ENCODE data around the gene INPP5D.

The INPP5D gene

GRCh38 chr2:233209533-233210171 is 149.5 kb downstream of the INPP5D start:
- no peak for DNase-seq
- TF ChIP-seq POLR2A (IDR thresholded peaks at IDR 0.05; ENCODE audit: low read length) = no peak
- TF ChIP-seq GATA1 (IDR thresholded peaks at IDR 0.05; ENCODE audit: low read depth, low read length) = no peak

- DNase-seq = no peak
- TF ChIP-seq POLR2A (IDR thresholded peaks at IDR 0.05; ENCODE audit: low read length) (no peak), GATA1 (IDR thresholded peaks at IDR 0.05; ENCODE audit: low read depth, low read length) (no peak)
Observed at GRCh38 chr2:233210281-233210680, 150.1 kb downstream of the INPP5D start.

GRCh38 chr2:233210843-233211547 is 150.9 kb downstream of the INPP5D start:
- no peak for DNase-seq
- TF ChIP-seq GATA1 (IDR thresholded peaks at IDR 0.05; ENCODE audit: low read depth, low read length) = no peak
- TF ChIP-seq POLR2A (IDR thresholded peaks at IDR 0.05; ENCODE audit: low read length) = no peak

GRCh38 chr2:233211548-233211895 is 151.4 kb downstream of the INPP5D start:
- no peak for TF ChIP-seq GATA1 (IDR thresholded peaks at IDR 0.05; ENCODE audit: low read depth, low read length)
- no peak for TF ChIP-seq POLR2A (IDR thresholded peaks at IDR 0.05; ENCODE audit: low read length)
- DNase-seq = no peak

GRCh38 chr2:233213011-233213410 is 152.9 kb downstream of the INPP5D start:
- TF ChIP-seq POLR2A (IDR thresholded peaks at IDR 0.05; ENCODE audit: low read length) (no peak), GATA1 (IDR thresholded peaks at IDR 0.05; ENCODE audit: low read depth, low read length) (no peak)
- no peak for DNase-seq

- TF ChIP-seq GATA1 (IDR thresholded peaks at IDR 0.05; ENCODE audit: low read depth, low read length) (no peak), POLR2A (IDR thresholded peaks at IDR 0.05; ENCODE audit: low read length) (no peak)
- DNase-seq = no peak
Observed at GRCh38 chr2:233213975-233214374, 153.8 kb downstream of the INPP5D start.

- peak; percentile 43 for TF ChIP-seq POLR2A (IDR thresholded peaks at IDR 0.05; ENCODE audit: low read length)
- TF ChIP-seq GATA1 (IDR thresholded peaks at IDR 0.05; ENCODE audit: low read depth, low read length) = no peak
- peak; percentile 98 to 99 for DNase-seq
Observed at GRCh38 chr2:233217892-233218377, 157.8 kb downstream of the INPP5D start.

- TF ChIP-seq POLR2A (IDR thresholded peaks at IDR 0.05; ENCODE audit: low read length) (no peak), GATA1 (IDR thresholded peaks at IDR 0.05; ENCODE audit: low read depth, low read length) (no peak)
- DNase-seq = peak; percentile 30 to 47
Observed at GRCh38 chr2:233218836-233219235, 158.7 kb downstream of the INPP5D start.

- TF ChIP-seq GATA1 (IDR thresholded peaks at IDR 0.05; ENCODE audit: low read depth, low read length) (no peak), POLR2A (IDR thresholded peaks at IDR 0.05; ENCODE audit: low read length) (no peak)
Observed at GRCh38 chr2:233219848-233220247, 159.7 kb downstream of the INPP5D start.

GRCh38 chr2:233221378-233222063 is 161.4 kb downstream of the INPP5D start:
- TF ChIP-seq GATA1 (IDR thresholded peaks at IDR 0.05; ENCODE audit: low read depth, low read length) (no peak), POLR2A (IDR thresholded peaks at IDR 0.05; ENCODE audit: low read length) (peak; percentile 72)
- DNase-seq = peak; percentile 90 to 93

More at GRCh38 chr2:233219848-233220247, 159.7 kb downstream of the INPP5D start:
- peak; percentile 58 for DNase-seq

- DNase-seq = no peak
- no peak for TF ChIP-seq POLR2A (IDR thresholded peaks at IDR 0.05; ENCODE audit: low read length)
- TF ChIP-seq GATA1 (IDR thresholded peaks at IDR 0.05; ENCODE audit: low read depth, low read length) = no peak
Observed at GRCh38 chr2:233223059-233223894, 163.1 kb downstream of the INPP5D start.

GRCh38 chr2:233225230-233226068 is 165.3 kb downstream of the INPP5D start:
- TF ChIP-seq POLR2A (IDR thresholded peaks at IDR 0.05; ENCODE audit: low read length) (peak; percentile 31), GATA1 (IDR thresholded peaks at IDR 0.05; ENCODE audit: low read depth, low read length) (no peak)
- DNase-seq = peak; percentile 82 to 83

Data from erythroblast (primary cell).